PC-3 (cell line): ENCODE results near the gene KCNC1. TPM values are rescaled to one million over a fixed set of nuclear protein-coding genes. Genes with fewer than 3 reads are reported as not detected.

Experiments used
- ATAC-seq: fragments of 200-7000 bp; cut with Tn5 transposase; 2 replicates; pipeline ENCODE4 v1.9.1; 2020; ENCODE audit warnings: mild to moderate bottlenecking, moderate library complexity
- BruUV-seq: library from RNA; stranded (reverse); fragments of 400-500 nt; replicated peaks from 2 replicates; lab custom pipeline; 2021; lab: Mats Ljungman, UMichigan
- CTCF ChIA-PET: fragments of 300-600 bp; sonication (Branson Sonifier 250); formaldehyde crosslinking; loops from one replicate; lab custom pipeline; 2022; ENCODE audit warnings: antibody characterized with exemption; lab: Charles Lee
- POLR2A ChIA-PET: fragments of 300-600 bp; sonication (Branson Sonifier 250); formaldehyde crosslinking; loops from one replicate; lab custom pipeline; 2022; ENCODE audit warnings: antibody characterized with exemption; ENCODE audit not compliant: unreplicated experiment; lab: Charles Lee
- DNase-seq: peaks from one replicate; pipeline ENCODE4 v3.0.0-alpha.2; 2015
- H2AFZ ChIP-seq: fragments of 300-600 bp; sonication (generic); 2 replicates; pipeline ENCODE4 v1.6.0; 2016; ENCODE audit warnings: antibody characterized with exemption, low read length
- H3F3A ChIP-seq: fragments of 300-600 bp; sonication (generic); one replicate; pipeline ENCODE4 v1.6.0; 2017; ENCODE audit warnings: antibody characterized with exemption, low read length, control low read depth, mild to moderate bottlenecking; ENCODE audit not compliant: unreplicated experiment
- H3K27ac ChIP-seq: fragments of 300-600 bp; sonication (generic); 2 replicates; pipeline ENCODE4 v1.5.1; 2016; ENCODE audit warnings: mild to moderate bottlenecking, low read length
- H3K27me3 ChIP-seq: fragments of 300-600 bp; sonication (generic); 2 replicates; pipeline ENCODE4 v1.6.1; 2016; ENCODE audit warnings: low read length, mixed read lengths
- H3K36me3 ChIP-seq: fragments of 300-600 bp; sonication (generic); 2 replicates; pipeline ENCODE4 v1.6.1; 2016; ENCODE audit warnings: low read depth, mixed run types, low read length, mixed read lengths
- H3K4me1 ChIP-seq: fragments of 300-600 bp; sonication (generic); 2 replicates; pipeline ENCODE4 v1.5.1; 2016; ENCODE audit warnings: low read length; ENCODE audit not compliant: insufficient read depth
- H3K4me2 ChIP-seq: fragments of 300-600 bp; sonication (generic); 2 replicates; pipeline ENCODE4 v1.6.0; 2016; ENCODE audit warnings: low read length
- H3K4me3 ChIP-seq: fragments of 300-600 bp; sonication (generic); 2 replicates; pipeline ENCODE4 v1.5.1; 2016; ENCODE audit warnings: mild to moderate bottlenecking, low read length, mixed read lengths
- H3K79me2 ChIP-seq: fragments of 300-600 bp; sonication (generic); 2 replicates; pipeline ENCODE4 v1.6.1; 2017; ENCODE audit warnings: low read length, mixed read lengths
- H3K9ac ChIP-seq: fragments of 300-600 bp; sonication (generic); 2 replicates; pipeline ENCODE4 v1.6.0; 2016; ENCODE audit warnings: mild to moderate bottlenecking, low read length
- H3K9me2 ChIP-seq: fragments of 300-600 bp; sonication (generic); replicated peaks from 2 replicates; pipeline ENCODE4 v1.6.1; 2016; ENCODE audit warnings: mixed run types, low read length, mixed read lengths
- H3K9me3 ChIP-seq: fragments of 300-600 bp; sonication (generic); 2 replicates; pipeline ENCODE4 v1.6.1; 2016; ENCODE audit warnings: low read length, mixed read lengths
- H4K20me1 ChIP-seq: fragments of 300-600 bp; sonication (generic); 2 replicates; pipeline ENCODE4 v1.6.1; 2016; ENCODE audit warnings: low read length, mixed read lengths
- CTCF ChIP-seq: fragments of 300-600 bp; sonication (generic); conservative IDR thresholded peaks from 2 replicates; pipeline ENCODE4 v1.5.1; 2017; ENCODE audit warnings: antibody characterized with exemption, low read depth, mild to moderate bottlenecking, low read length
- EZH2 ChIP-seq: fragments of 300-600 bp; sonication (generic); IDR thresholded peaks from one replicate; pipeline ENCODE4 v1.6.1; 2017; ENCODE audit warnings: antibody characterized with exemption, mild to moderate bottlenecking, low read length; ENCODE audit not compliant: unreplicated experiment
- EZH2phosphoT487 ChIP-seq: fragments of 300-600 bp; sonication (generic); IDR thresholded peaks from 2 replicates; pipeline ENCODE4 v1.6.1; 2018; ENCODE audit warnings: mild to moderate bottlenecking, antibody characterized with exemption, low read length, borderline replicate concordance
- intact Hi-C: fragments of 100-400 bp; cut with micrococcal nuclease; formaldehyde crosslinking; loops from 2 replicates; pipeline ENCODE4 v1.9.0; 2023
- total RNA-seq: library from RNA; depleted of rRNA; stranded (reverse); fragments of >200 nt; gene quantifications from 2 replicates; pipeline ENCODE4 v1.2.3, GENCODE V29; 2014

Gene KCNC1
- total RNA-seq, 1 experiment from 2014 or later: not detected

DNA sequence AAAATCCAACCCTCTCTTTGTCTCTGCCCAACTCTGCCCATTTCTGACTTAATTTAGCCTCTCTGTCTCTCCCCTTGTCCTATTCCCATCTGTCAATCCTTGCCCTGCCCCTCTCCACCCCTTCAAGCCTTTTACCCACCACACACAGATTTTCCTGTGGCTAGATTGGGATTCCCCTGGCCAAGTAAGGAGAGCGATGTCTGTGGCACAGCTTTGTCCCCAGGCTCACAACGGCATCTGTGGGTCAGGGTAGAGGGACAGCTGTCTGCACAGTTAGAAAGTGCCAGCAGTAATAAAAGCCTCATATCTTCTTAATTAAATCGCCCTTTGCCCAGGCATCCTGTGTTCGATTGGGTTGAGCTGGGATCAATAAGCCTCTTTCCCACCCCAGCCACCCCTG is 1.3 kb upstream of the KCNC1 start:
- POLR2A ChIA-PET: no interaction called here
- H3K9me2 ChIP-seq: no peaks in the 10 kb centered on the region
- no peak for ATAC-seq

GRCh38 chr11:17734986-17735817 is 621 bp downstream of the KCNC1 start:
- H4K20me1 ChIP-seq: no peaks in the 10 kb centered on the region
- no peaks in the 10 kb centered on the region for H3K4me1 ChIP-seq
- no peaks in the 10 kb centered on the region for H3K27me3 ChIP-seq
- peak; percentile 76 for ATAC-seq
- intact Hi-C loops: loop anchor here (5.0 to 10.0 kb wide), 2 partner anchors 92 to 170 kb away; no protein-coding TSS in a partner anchor
- no peak overlapping the region for H3K27ac ChIP-seq
- no peak for TF ChIP-seq EZH2
- no peak for TF ChIP-seq CTCF
- TF ChIP-seq EZH2phosphoT487: no peak
- no peak overlapping the region for H2AFZ ChIP-seq
- no peaks in the 10 kb centered on the region for H3K79me2 ChIP-seq
- H3K4me3 ChIP-seq: peak overlapping the region; percentile 35; the same call in 1 of the 2 replicates
- ChIA-PET POLR2A (no interaction called here), CTCF (no interaction called here)
- H3K9me2 ChIP-seq: no peaks in the 10 kb centered on the region
- no TSS peak for BruUV-seq
- no peaks in the 10 kb centered on the region for H3K36me3 ChIP-seq
- peak; percentile 56 for DNase-seq
- H3K4me2 ChIP-seq: peak overlapping the region; percentile 71
- H3K9ac ChIP-seq: no peak overlapping the region
- no peaks in the 10 kb centered on the region for H3K9me3 ChIP-seq
- no peaks in the 10 kb centered on the region for H3F3A ChIP-seq

More for the DNA sequence above, 1.3 kb upstream of the KCNC1 start:
- H3K27ac ChIP-seq: no peak overlapping the region
- TF ChIP-seq CTCF (no peak), EZH2phosphoT487 (no peak), EZH2 (no peak)
- H3K4me2 ChIP-seq: no peak overlapping the region
- no peaks in the 10 kb centered on the region for H3K9me3 ChIP-seq
- no peaks in the 10 kb centered on the region for H3F3A ChIP-seq
- no peak overlapping the region for H2AFZ ChIP-seq
- BruUV-seq: no TSS peak
- H3K4me1 ChIP-seq: no peaks in the 10 kb centered on the region
- no peak overlapping the region for H3K4me3 ChIP-seq
- H3K27me3 ChIP-seq: peaks cover 3% of the 10 kb centered on the region
- H3K9ac ChIP-seq: no peak overlapping the region
- no peaks in the 10 kb centered on the region for H4K20me1 ChIP-seq
- CTCF ChIA-PET: no interaction called here
- no peak for DNase-seq
- no peaks in the 10 kb centered on the region for H3K79me2 ChIP-seq
- intact Hi-C loops: loop anchor here (5.0 to 10.0 kb wide), 2 partner anchors 94 to 172 kb away; no protein-coding TSS in a partner anchor
- no peaks in the 10 kb centered on the region for H3K36me3 ChIP-seq
